BJ (cell line): ENCODE data around the gene BRIX1. TPM values are rescaled to one million over a fixed set of nuclear protein-coding genes. Genes with fewer than 3 reads are reported as not detected.

Source experiments
- CTCF ChIA-PET: fragments of 350-600 bp; formaldehyde crosslinking; extraction: SDS; loops from one replicate; lab custom pipeline; 2021; ENCODE audit warnings: antibody characterized with exemption, inconsistent platforms; lab: Yijun Ruan, JAX
- POLR2A ChIA-PET: fragments of 300-600 bp; sonication (Branson Sonifier 250); formaldehyde crosslinking; extraction: SDS; loops from one replicate; lab custom pipeline; 2021; ENCODE audit warnings: antibody characterized with exemption; lab: Charles Lee
- DNase-seq: peaks from one replicate; pipeline ENCODE4 v3.0.0-alpha.2; 2011; ENCODE audit warnings: low read depth
- H3K27me3 ChIP-seq: 2 replicates; pipeline ENCODE4 v1.6.0; 2011; ENCODE audit warnings: low read length; ENCODE audit not compliant: control insufficient read depth, insufficient read depth
- H3K36me3 ChIP-seq: 2 replicates; pipeline ENCODE4 v1.5.1; 2011; ENCODE audit warnings: low read length; ENCODE audit not compliant: control insufficient read depth, insufficient read depth
- H3K4me3 ChIP-seq: 2 replicates; pipeline ENCODE4 v1.5.1; 2011; ENCODE audit warnings: low read depth, mild to moderate bottlenecking, control low read depth, low read length
- CTCF ChIP-seq: IDR thresholded peaks from 2 replicates; pipeline ENCODE4 v1.5.1; 2011; ENCODE audit warnings: low read depth, mild to moderate bottlenecking, control low read depth, inconsistent platforms, low read length, moderate library complexity; ENCODE audit not compliant: insufficient read depth
- polyA plus RNA-seq: library from polyadenylated mRNA; depleted of rRNA; stranded (reverse); fragments of >200 nt; gene quantifications from 2 replicates; pipeline ENCODE4 v1.2.3, GENCODE V29; 2011

BRIX1 gene
- polyA plus RNA-seq, 1 experiment, result 11.4 TPM

- POLR2A ChIA-PET, result no interaction called here
- no peak for DNase-seq
- no peak for TF ChIP-seq CTCF
- Histone ChIP-seq H3K4me3 (no peak overlapping the region), H3K36me3 (no peaks in the 10 kb centered on the region), H3K27me3 (no peaks in the 10 kb centered on the region; the same call in 1 of the 2 replicates)
- CTCF ChIA-PET, result interaction anchor here (1.6 kb wide), 1 partner anchor 36 kb away, joined by 4 read pairs; no protein-coding TSS in a partner anchor
Measured at GRCh38 chr5:34870382-34870781, 45.1 kb upstream of the BRIX1 start.

- CTCF ChIA-PET, result no interaction called here
- TF ChIP-seq CTCF, result no peak
- H3K4me3 ChIP-seq, result no peak overlapping the region
- POLR2A ChIA-PET, result no interaction called here
- no peaks in the 10 kb centered on the region for H3K27me3 ChIP-seq
- H3K36me3 ChIP-seq, result no peaks in the 10 kb centered on the region
- no peak for DNase-seq
Measured at GRCh38 chr5:34876275-34876674, 39.2 kb upstream of the BRIX1 start.

GRCh38 chr5:34881246-34881645, 34.3 kb upstream of the BRIX1 start:
- H3K36me3 ChIP-seq, result no peaks in the 10 kb centered on the region
- POLR2A ChIA-PET, result interaction anchor here (0.6 kb wide), 1 partner anchor 19 kb away, joined by 3 read pairs; no protein-coding TSS in a partner anchor
- no peak for DNase-seq
- no peak overlapping the region for H3K4me3 ChIP-seq
- CTCF ChIA-PET, result interaction anchor here (0.7 kb wide), 1 partner anchor 9 kb away, joined by 3 read pairs; no protein-coding TSS in a partner anchor
- H3K27me3 ChIP-seq, result no peaks in the 10 kb centered on the region; the same call in 1 of the 2 replicates
- TF ChIP-seq CTCF, result no peak

GRCh38 chr5:34886392-34887119, 29.0 kb upstream of the BRIX1 start:
- Histone ChIP-seq H3K27me3 (no peaks in the 10 kb centered on the region; the same call in 1 of the 2 replicates), H3K36me3 (no peaks in the 10 kb centered on the region), H3K4me3 (no peak overlapping the region)
- no peak for TF ChIP-seq CTCF
- ChIA-PET CTCF (no interaction called here), POLR2A (interaction anchor here (0.6 kb wide), 1 partner anchor 400 kb away, joined by 6 read pairs; no protein-coding TSS in a partner anchor)
- no peak for DNase-seq

- ChIA-PET CTCF (interaction anchor here (1.0 to 1.9 kb wide), 3 partner anchors 8 to 12 kb away, joined by 3 to 4 read pairs (median 3); no protein-coding TSS in a partner anchor), POLR2A (no interaction called here)
- no peaks in the 10 kb centered on the region for H3K27me3 ChIP-seq
- no peaks in the 10 kb centered on the region for H3K36me3 ChIP-seq
- DNase-seq, result no peak
- H3K4me3 ChIP-seq, result no peak overlapping the region
- TF ChIP-seq CTCF, result no peak
Measured at GRCh38 chr5:34889394-34889793, 26.1 kb upstream of the BRIX1 start.
